H1 (cell line): ENCODE data around the gene ALOX15B. TPM values are rescaled to one million over a fixed set of nuclear protein-coding genes. Genes with fewer than 3 reads are reported as not detected.

Experiments used
- CTCF ChIA-PET: fragments of 300-600 bp; sonication (Branson Sonifier 250); formaldehyde crosslinking; loops from one replicate; lab custom pipeline; 2021; ENCODE audit not compliant: partially characterized antibody; lab: Charles Lee
- POLR2A ChIA-PET: fragments of 300-600 bp; sonication (Branson Sonifier 250); formaldehyde crosslinking; loops from one replicate; lab custom pipeline; 2021; ENCODE audit warnings: inconsistent platforms; ENCODE audit not compliant: partially characterized antibody; lab: Charles Lee
- DNase-seq, 2 experiments: peaks; one replicate each; pipeline versions ENCODE4 v3.0.0 to v3.0.0-alpha.2; 2010 to 2022; ENCODE audit warnings: low spot score in 2 of 2, low read depth in 1 of 2, mixed read lengths in 1 of 2
- FAIRE-seq: peaks from 2 replicates; lab custom pipeline; 2011; peaks lifted over from hg19 to GRCh38; lab: Jason Lieb, UNC
- H2AFZ ChIP-seq: 2 replicates; pipeline ENCODE4 v1.8.1; 2012; ENCODE audit warnings: low read length, inconsistent platforms
- H2AK5ac ChIP-seq: 2 replicates; pipeline ENCODE4 v1.6.1; 2013; ENCODE audit warnings: low read depth, low read length
- H2BK120ac ChIP-seq: replicated peaks from 2 replicates; pipeline ENCODE3; 2013; ENCODE audit warnings: low read depth, low read length, inconsistent platforms
- H2BK12ac ChIP-seq: 2 replicates; pipeline ENCODE4 v1.6.1; 2013; ENCODE audit warnings: low read depth, low read length
- H2BK15ac ChIP-seq: 2 replicates; pipeline ENCODE4 v1.6.1; 2013; ENCODE audit warnings: low read length
- H2BK20ac ChIP-seq: 2 replicates; pipeline ENCODE4 v1.6.1; 2013; ENCODE audit warnings: low read length
- H2BK5ac ChIP-seq: 2 replicates; pipeline ENCODE4 v1.6.1; 2013; ENCODE audit warnings: low read depth, low read length
- H3K14ac ChIP-seq: 2 replicates; pipeline ENCODE4 v1.6.1; 2013; ENCODE audit warnings: inconsistent platforms; ENCODE audit not compliant: insufficient read length
- H3K18ac ChIP-seq: 2 replicates; pipeline ENCODE4 v1.6.1; 2013; ENCODE audit warnings: low read length; ENCODE audit errors: extremely low read depth
- H3K23ac ChIP-seq: 2 replicates; pipeline ENCODE4 v1.6.1; 2013; ENCODE audit warnings: inconsistent platforms; ENCODE audit not compliant: insufficient read length
- H3K23me2 ChIP-seq: 2 replicates; pipeline ENCODE4 v1.6.1; 2013; ENCODE audit warnings: low read depth, low read length
- H3K27ac ChIP-seq: 2 replicates; pipeline ENCODE4 v1.6.1; 2011; ENCODE audit warnings: low read depth, low read length, inconsistent platforms
- H3K27me3 ChIP-seq, 4 experiments: replicated peaks in 1 of 4; 1 replicate in 1 of 4; 2 replicates in 3 of 4; pipeline versions ENCODE4 v1.6.1 to v1.8.1; 2011 to 2013; ENCODE audit warnings: low read length in 3 of 4, mild to moderate bottlenecking in 3 of 4, inconsistent platforms in 2 of 4, mixed read lengths in 2 of 4, moderate library complexity in 1 of 4; ENCODE audit not compliant: control insufficient read depth in 3 of 4, insufficient read depth in 3 of 4; ENCODE audit errors: extremely low read depth in 1 of 4
- H3K36me3 ChIP-seq, 4 experiments: 2 replicates each; pipeline versions ENCODE4 v1.6.1 to v1.8.1; 2011 to 2013; ENCODE audit warnings: mild to moderate bottlenecking in 4 of 4, low read length in 3 of 4, moderate library complexity in 2 of 4, control low read depth in 1 of 4, inconsistent platforms in 1 of 4; ENCODE audit not compliant: insufficient read depth in 4 of 4, control insufficient read depth in 2 of 4
- H3K4ac ChIP-seq: replicated peaks from 2 replicates; pipeline ENCODE3; 2013; ENCODE audit warnings: low read length, low read depth, mixed read lengths, inconsistent platforms; ENCODE audit not compliant: insufficient read length
- H3K4me1 ChIP-seq, 4 experiments: replicated peaks in 1 of 4; 1 replicate in 1 of 4; 2 replicates in 3 of 4; pipeline versions ENCODE4 v1.6.1 to v1.8.1; 2011 to 2013; ENCODE audit warnings: low read length in 3 of 4, inconsistent platforms in 2 of 4, mixed read lengths in 1 of 4; ENCODE audit not compliant: insufficient read depth in 4 of 4, control insufficient read depth in 3 of 4
- H3K4me2 ChIP-seq, 2 experiments: 2 replicates each; pipeline versions ENCODE4 v1.6.1 to v1.8.1; 2011 to 2013; ENCODE audit warnings: low read depth in 2 of 2, low read length in 2 of 2, control low read depth in 1 of 2, inconsistent platforms in 1 of 2, mild to moderate bottlenecking in 1 of 2; ENCODE audit not compliant: insufficient read depth in 1 of 2
- H3K4me3 ChIP-seq, 4 experiments: fragments of 200-600, 300-600 bp in 1 of 4; sonication (generic), shearing (Covaris generic), sonication (Bioruptor Twin) in 1 of 4; 2 replicates each; pipeline versions ENCODE4 v1.5.1 to v1.8.1; 2011 to 2016; ENCODE audit warnings: low read length in 4 of 4, low read depth in 3 of 4, control low read depth in 2 of 4, inconsistent platforms in 2 of 4, mild to moderate bottlenecking in 2 of 4, mixed read lengths in 1 of 4, moderate library complexity in 1 of 4; ENCODE audit not compliant: insufficient read depth in 2 of 4; ENCODE audit errors: extremely low read depth in 1 of 4
- H3K56ac ChIP-seq: replicated peaks from 2 replicates; pipeline ENCODE3; 2013; ENCODE audit warnings: low read depth, mild to moderate bottlenecking, mixed read lengths, low read length, inconsistent platforms; ENCODE audit not compliant: insufficient read length
- H3K79me1 ChIP-seq: 2 replicates; pipeline ENCODE4 v1.6.1; 2013; ENCODE audit warnings: low read depth, low read length, control low read depth
- H3K79me2 ChIP-seq, 2 experiments: 2 replicates each; pipeline versions ENCODE4 v1.6.1 to v1.8.1; 2012 to 2013; ENCODE audit warnings: low read length in 2 of 2, mild to moderate bottlenecking in 2 of 2, inconsistent platforms in 1 of 2; ENCODE audit not compliant: insufficient read depth in 2 of 2, control insufficient read depth in 1 of 2
- H3K9ac ChIP-seq, 4 experiments: replicated peaks in 1 of 4; 1 replicate in 1 of 4; 2 replicates in 3 of 4; pipeline versions ENCODE4 v1.6.1 to v1.8.1; 2011 to 2013; ENCODE audit warnings: low read depth in 3 of 4, low read length in 3 of 4, control low read depth in 2 of 4, mild to moderate bottlenecking in 2 of 4, moderate library complexity in 2 of 4, inconsistent platforms in 1 of 4; ENCODE audit errors: extremely low read depth in 1 of 4
- H3K9me3 ChIP-seq, 2 experiments: 2 replicates each; pipeline versions ENCODE4 v1.6.1 to v1.8.1; 2012 to 2013; ENCODE audit warnings: mild to moderate bottlenecking in 2 of 2, moderate library complexity in 2 of 2, control low read depth in 1 of 2, inconsistent platforms in 1 of 2, low read depth in 1 of 2, low read length in 1 of 2, mixed read lengths in 1 of 2; ENCODE audit not compliant: insufficient read depth in 2 of 2
- H4K20me1 ChIP-seq, 2 experiments: replicated peaks in 1 of 2; 2 replicates each; pipeline versions ENCODE3 to v1.8.1; 2011 to 2013; ENCODE audit warnings: inconsistent platforms in 2 of 2, low read length in 2 of 2, mild to moderate bottlenecking in 1 of 2; ENCODE audit not compliant: insufficient read depth in 2 of 2, control insufficient read depth in 1 of 2
- H4K5ac ChIP-seq: 2 replicates; pipeline ENCODE4 v1.6.1; 2013; ENCODE audit warnings: low read length, low read depth, mixed read lengths, inconsistent platforms; ENCODE audit not compliant: insufficient read length
- H4K8ac ChIP-seq: 2 replicates; pipeline ENCODE4 v1.8.0; 2013; ENCODE audit warnings: mild to moderate bottlenecking, moderate library complexity, low read length, inconsistent platforms; ENCODE audit not compliant: insufficient read depth; ENCODE audit errors: extremely low read depth
- H4K91ac ChIP-seq: replicated peaks from 2 replicates; pipeline ENCODE3; 2013; ENCODE audit warnings: low read length, mixed read lengths, inconsistent platforms; ENCODE audit not compliant: insufficient read length
- BACH1 ChIP-seq: IDR thresholded peaks from 2 replicates; pipeline ENCODE4 v1.6.1; 2012; ENCODE audit warnings: low read length, improper control_type of control experiment
- CEBPB ChIP-seq: IDR thresholded peaks from 2 replicates; pipeline ENCODE4 v1.6.1; 2012; ENCODE audit warnings: low read depth, low read length
- CHD1 ChIP-seq: IDR thresholded peaks from 2 replicates; pipeline ENCODE4 v1.6.1; 2012; ENCODE audit warnings: low read depth, low read length, improper control_type of control experiment
- EGR1 ChIP-seq: IDR thresholded peaks from 2 replicates; pipeline ENCODE4 v1.6.1; 2011; ENCODE audit warnings: low read depth, low read length, borderline replicate concordance
- HDAC2 ChIP-seq, 2 experiments: fragments of 300-600 bp in 1 of 2; sonication (generic) in 1 of 2; IDR thresholded peaks; 2 replicates each; pipeline ENCODE4 v1.6.1; 2011 to 2012; ENCODE audit warnings: low read depth in 2 of 2, low read length in 2 of 2, mild to moderate bottlenecking in 2 of 2, moderate library complexity in 2 of 2, borderline replicate concordance in 1 of 2, inconsistent platforms in 1 of 2
- HDAC6 ChIP-seq: IDR thresholded peaks from one replicate; pipeline ENCODE4 v1.7.1; 2012; ENCODE audit warnings: low read depth, mild to moderate bottlenecking, inconsistent platforms, low read length, moderate library complexity
- JUND ChIP-seq: IDR thresholded peaks from 2 replicates; pipeline ENCODE4 v1.6.1; 2011; ENCODE audit warnings: mild to moderate bottlenecking, improper control_type of control experiment, low read length
- KDM4A ChIP-seq: IDR thresholded peaks from one replicate; pipeline ENCODE4 v1.7.1; 2012; ENCODE audit warnings: low read depth, mild to moderate bottlenecking, moderate library complexity, low read length, inconsistent platforms; ENCODE audit not compliant: severe bottlenecking
- KDM5A ChIP-seq: fragments of 200-600 bp; IDR thresholded peaks from 2 replicates; pipeline ENCODE4 v1.7.1; 2012; ENCODE audit warnings: mild to moderate bottlenecking, low read length, inconsistent platforms, mixed read lengths
- PHF8 ChIP-seq: fragments of 200-600 bp; sonication (generic); conservative IDR thresholded peaks from 2 replicates; pipeline ENCODE4 v1.7.1; 2012; ENCODE audit warnings: low read depth, mild to moderate bottlenecking, inconsistent platforms, low read length, moderate library complexity
- POLR2A ChIP-seq, 2 experiments: IDR thresholded peaks; 1 replicate in 1 of 2; 2 replicates in 1 of 2; pipeline ENCODE4 v1.6.1; 2011; ENCODE audit warnings: low read depth in 2 of 2, low read length in 2 of 2, mild to moderate bottlenecking in 2 of 2; ENCODE audit errors: control extremely low read depth in 1 of 2
- POU5F1 ChIP-seq: IDR thresholded peaks from 2 replicates; pipeline ENCODE4 v1.6.1; 2011; ENCODE audit warnings: low read depth, mild to moderate bottlenecking, low read length, moderate library complexity
- RBBP5 ChIP-seq: IDR thresholded peaks from 2 replicates; pipeline ENCODE4 v1.7.1; 2012; ENCODE audit warnings: low read depth, mild to moderate bottlenecking, inconsistent platforms, low read length, moderate library complexity, borderline replicate concordance
- RFX5 ChIP-seq: IDR thresholded peaks from 2 replicates; pipeline ENCODE4 v1.6.1; 2011; ENCODE audit warnings: low read depth, low read length, improper control_type of control experiment, borderline replicate concordance
- WGBS, 2 experiments: shearing (Covaris generic) in 1 of 2; methylation state at CpG; one replicate each; pipeline versions ENCODE4 v1.1.6 to v1.1.7; 2013 to 2015; ENCODE audit warnings: low lambda C conversion rate in 2 of 2, mixed read lengths in 2 of 2, inconsistent platforms in 1 of 2, low coverage in 1 of 2, missing lambda C conversion rate in 1 of 2; ENCODE audit not compliant: insufficient replicate concordance in 2 of 2, insufficient coverage in 1 of 2, insufficient read length in 1 of 2; ENCODE audit errors: extremely low coverage in 1 of 2, missing lambda C conversion rate in 1 of 2; 5-methylcytosine and 5-hydroxymethylcytosine counted together
- polyA plus RNA-seq, 7 experiments: library from polyadenylated mRNA; depleted of rRNA in 3 of 7; stranded (reverse) in 5 of 7; unstranded in 2 of 7; fragments of >200 nt in 5 of 7; fragments of 200-250 nt in 2 of 7; gene quantifications; 1 replicate in 5 of 7; 2 replicates in 1 of 7; 4 replicates in 1 of 7; pipeline versions ENCODE4 v1.2.1 to v1.2.3, GENCODE V29; 2011 to 2013; ENCODE audit warnings: missing spikeins in 2 of 7, mixed read lengths in 2 of 7
- total RNA-seq: library from RNA; stranded (reverse); fragmentation: NEBNext Ultra II Directional; extraction: Animal tissue kit (Norgen Biotek cat#: 25700); gene quantifications from 2 replicates; pipeline ENCODE4 v1.2.1, GENCODE V29; 2021
- TF ChIP-seq, protein P1 (sequence below): IDR thresholded peaks from 2 replicates; pipeline ENCODE4 v1.6.1; 2011; ENCODE audit warnings: low read depth, mild to moderate bottlenecking, low read length; ENCODE audit not compliant: insufficient read depth

The ALOX15B gene
- total and polyA plus RNA-seq, 2 of the 8 experiments (the other 6 are each of a cell fraction or from before 2014, with no cell fraction given) = 0.63 to 0.91 TPM

GRCh38 chr17:8082292-8082691 lies 43.4 kb downstream of the ALOX15B start:
- no peaks in the 10 kb centered on the region for H3K36me3 ChIP-seq
- no peak overlapping the region for H4K91ac ChIP-seq
- no peak overlapping the region for H3K27ac ChIP-seq
- WGBS, 2 experiments = 93% methylated on average over 10 of the region's 10 CpGs; no CpG with 5 or more reads in 1 of the 2 experiments
- no peak overlapping the region for H2BK15ac ChIP-seq
- peaks cover 0 to 5% (median 2%) of the 10 kb centered on the region in 4 experiments; a peak in 4 of 7 replicates for H3K4me1 ChIP-seq
- ChIA-PET CTCF (interaction anchor here (13.6 to 17.3 kb wide), 3 partner anchors 7 to 27 kb away, joined by 270 to 501 read pairs (median 315); partner anchors contain the start of genes ALOX12B and ALOXE3), POLR2A (no interaction called here)
- no peaks in the 10 kb centered on the region for H4K20me1 ChIP-seq
- peaks cover 0 to 21% (median 14%) of the 10 kb centered on the region in 4 experiments; a peak in 6 of 7 replicates for H3K27me3 ChIP-seq
- H2BK5ac ChIP-seq = no peak overlapping the region
- no peak overlapping the region for H3K4me2 ChIP-seq
- H2AFZ ChIP-seq = no peak overlapping the region
- FAIRE-seq = no peak
- H3K4ac ChIP-seq = no peak overlapping the region
- H3K14ac ChIP-seq = no peak overlapping the region
- H2AK5ac ChIP-seq = no peak overlapping the region
- no peak overlapping the region for H2BK20ac ChIP-seq
- H3K9me3 ChIP-seq = no peaks in the 10 kb centered on the region
- no peak overlapping the region for H2BK120ac ChIP-seq
- no peak overlapping the region for H2BK12ac ChIP-seq
- no peak overlapping the region for H4K5ac ChIP-seq
- H3K23ac ChIP-seq = no peak overlapping the region
- no peak overlapping the region for H3K9ac ChIP-seq
- H3K79me2 ChIP-seq = no peaks in the 10 kb centered on the region
- H3K23me2 ChIP-seq = peaks cover 3% of the 10 kb centered on the region; the same call in 1 of the 2 replicates
- no peak overlapping the region for H3K18ac ChIP-seq
- no peak overlapping the region for H3K56ac ChIP-seq
- no peak overlapping the region for H3K4me3 ChIP-seq
- H3K79me1 ChIP-seq = no peaks in the 10 kb centered on the region
- H4K8ac ChIP-seq = no peak overlapping the region
- DNase-seq = no peak
- TF ChIP-seq POLR2A (IDR thresholded peaks at IDR 0.05; ENCODE audit: control extremely low read depth in 1 of 2, low read depth in 2 of 2, low read length in 2 of 2) (no peak), CHD1 (no peak), BACH1 (no peak), PHF8 (no peak), HDAC6 (no peak), RBBP5 (no peak), HDAC2 (IDR thresholded peaks at IDR 0.05; ENCODE audit: borderline replicate concordance in 1 of 2, low read depth in 2 of 2, low read length in 2 of 2) (no peak), JUND (no peak), RFX5 (no peak), KDM4A (no peak), CEBPB (no peak), KDM5A (no peak), POU5F1 (no peak), EGR1 (no peak)
- TF ChIP-seq, protein P1, sequence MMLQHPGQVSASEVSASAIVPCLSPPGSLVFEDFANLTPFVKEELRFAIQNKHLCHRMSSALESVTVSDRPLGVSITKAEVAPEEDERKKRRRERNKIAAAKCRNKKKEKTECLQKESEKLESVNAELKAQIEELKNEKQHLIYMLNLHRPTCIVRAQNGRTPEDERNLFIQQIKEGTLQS = no peak
